GM23338 (cell line): ENCODE measurements around the gene SLC5A6. TPM values are rescaled to one million over a fixed set of nuclear protein-coding genes. Genes with fewer than 3 reads are reported as not detected.

Source experiments
- ATAC-seq: fragments of 200-7000 bp; cut with Tn5 transposase; 3 replicates; pipeline ENCODE4 v1.9.1; 2020
- DNase-seq: peaks from one replicate; pipeline ENCODE4 v3.0.0-alpha.2; 2015; ENCODE audit warnings: low spot score
- H2AFZ ChIP-seq: fragments of 200-600 bp; sonication (generic); 2 replicates; pipeline ENCODE4 v1.8.0; 2016; ENCODE audit warnings: antibody characterized with exemption, mild to moderate bottlenecking, moderate library complexity
- H3F3A ChIP-seq: fragments of 200-600 bp; sonication (generic); replicated peaks from 2 replicates; pipeline ENCODE4 v1.8.0; 2017; ENCODE audit warnings: antibody characterized with exemption, mixed run types, low read depth
- H3K27ac ChIP-seq: fragments of 200-600 bp; sonication (generic); 2 replicates; pipeline ENCODE4 v1.6.1; 2016; ENCODE audit warnings: low read depth
- H3K27me3 ChIP-seq: fragments of 200-600 bp; sonication (generic); 2 replicates; pipeline ENCODE4 v1.8.0; 2016; ENCODE audit warnings: mild to moderate bottlenecking, mixed run types, moderate library complexity; ENCODE audit not compliant: insufficient read depth
- H3K36me3 ChIP-seq: fragments of 200-600 bp; sonication (generic); 2 replicates; pipeline ENCODE4 v1.8.0; 2016; ENCODE audit warnings: mild to moderate bottlenecking; ENCODE audit not compliant: insufficient read depth
- H3K4me1 ChIP-seq: fragments of 200-600 bp; sonication (generic); 2 replicates; pipeline ENCODE4 v1.8.0; 2016; ENCODE audit warnings: mild to moderate bottlenecking, moderate library complexity; ENCODE audit not compliant: insufficient read depth
- H3K4me2 ChIP-seq: fragments of 200-600 bp; sonication (generic); 2 replicates; pipeline ENCODE4 v1.7.1; 2017; ENCODE audit warnings: mixed run types
- H3K4me3 ChIP-seq: fragments of 200-600 bp; sonication (generic); 2 replicates; pipeline ENCODE4 v1.6.1; 2016; ENCODE audit warnings: mixed run types
- H3K79me2 ChIP-seq: fragments of 200-600 bp; sonication (generic); replicated peaks from 2 replicates; pipeline ENCODE4 v1.8.0; 2017; ENCODE audit warnings: mild to moderate bottlenecking; ENCODE audit not compliant: insufficient read depth
- H3K9me2 ChIP-seq: fragments of 200-600 bp; sonication (generic); 2 replicates; pipeline ENCODE4 v1.8.0; 2017; ENCODE audit not compliant: insufficient read depth
- H4K20me1 ChIP-seq: fragments of 200-600 bp; sonication (generic); replicated peaks from 2 replicates; pipeline ENCODE4 v1.8.0; 2017; ENCODE audit warnings: mild to moderate bottlenecking; ENCODE audit not compliant: insufficient read depth
- H3K27ac Mint-ChIP-seq: 2 replicates; pipeline ENCODE4 v1.8.0; 2020; ENCODE audit warnings: inconsistent platforms, mild to moderate bottlenecking, moderate library complexity, mixed read lengths
- H3K27me3 Mint-ChIP-seq: 3 replicates; pipeline ENCODE4 v1.8.0; 2022; ENCODE audit warnings: low read depth, mild to moderate bottlenecking, moderate library complexity, mixed read lengths, inconsistent platforms; ENCODE audit not compliant: insufficient read depth, poor library complexity
- H3K36me3 Mint-ChIP-seq: 3 replicates; pipeline ENCODE4 v1.8.0; 2021; ENCODE audit warnings: low read depth, mild to moderate bottlenecking, inconsistent platforms, moderate library complexity, mixed read lengths
- H3K4me1 Mint-ChIP-seq: 3 replicates; pipeline ENCODE4 v1.8.0; 2020; ENCODE audit warnings: mild to moderate bottlenecking, inconsistent platforms, mixed read lengths
- H3K4me3 Mint-ChIP-seq: 3 replicates; pipeline ENCODE4 v1.8.0; 2021; ENCODE audit warnings: moderate library complexity, mild to moderate bottlenecking, inconsistent platforms, mixed read lengths
- H3K9me3 Mint-ChIP-seq: 3 replicates; pipeline ENCODE4 v1.8.0; 2020; ENCODE audit warnings: moderate library complexity, mild to moderate bottlenecking, inconsistent platforms, mixed read lengths
- CREB1 ChIP-seq: fragments of 250-450 bp; sonication (Bioruptor Pico); IDR thresholded peaks from 2 replicates; pipeline ENCODE4 v1.5.0; 2020; ENCODE audit warnings: low read depth, mild to moderate bottlenecking, moderate library complexity
- EZH2 ChIP-seq: fragments of 200-600 bp; sonication (generic); IDR thresholded peaks from one replicate; pipeline ENCODE4 v1.8.0; 2017; ENCODE audit warnings: antibody characterized with exemption, mild to moderate bottlenecking, low read depth; ENCODE audit not compliant: unreplicated experiment
- EZH2phosphoT487 ChIP-seq: fragments of 200-600 bp; sonication (generic); IDR thresholded peaks from one replicate; pipeline ENCODE4 v1.8.1; 2018; ENCODE audit warnings: antibody characterized with exemption; ENCODE audit not compliant: unreplicated experiment
- NANOG ChIP-seq: IDR thresholded peaks from 2 replicates; pipeline ENCODE4 v1.6.1; 2016; ENCODE audit warnings: antibody characterized with exemption, borderline replicate concordance
- POLR2AphosphoS5 ChIP-seq: IDR thresholded peaks from 2 replicates; pipeline ENCODE4 v1.6.1; 2016; ENCODE audit warnings: antibody characterized with exemption, low read depth
- ZNF331 ChIP-seq: fragments of 250-450 bp; sonication (Bioruptor Pico); IDR thresholded peaks from 2 replicates; pipeline ENCODE4 v1.5.0; 2020; ENCODE audit warnings: low read depth, mild to moderate bottlenecking, moderate library complexity
- ZNF462 ChIP-seq: fragments of 250-450 bp; sonication (Bioruptor Pico); IDR thresholded peaks from 2 replicates; pipeline ENCODE4 v1.5.0; 2020; ENCODE audit warnings: mild to moderate bottlenecking, moderate library complexity
- polyA plus RNA-seq: library from polyadenylated mRNA; unstranded; fragments of >200 nt; fragmentation: Nextera tagmentation; extraction: Ambion mirVana; gene quantifications from 2 replicates; pipeline ENCODE4 v1.2.1, GENCODE V29; 2016
- total RNA-seq: library from RNA; depleted of rRNA; stranded (reverse); fragments of >200 nt; shearing (Covaris generic); gene quantifications from 2 replicates; pipeline ENCODE4 v1.2.3, GENCODE V29; 2014

Gene SLC5A6
- total and polyA plus RNA-seq, 2 experiments from 2014 or later: 44.3 to 153 TPM

GRCh38 chr2:27182346-27182745, 29.7 kb downstream of the SLC5A6 start (continued):
- no peak for TF ChIP-seq ZNF462 (CRISPR knock-in tag)
- TF ChIP-seq CREB1: no peak
- no peak for TF ChIP-seq NANOG
- no peak for TF ChIP-seq EZH2
- no peak for TF ChIP-seq ZNF331 (CRISPR knock-in tag)
- TF ChIP-seq POLR2AphosphoS5: no peak
- TF ChIP-seq EZH2phosphoT487: no peak

DNA sequence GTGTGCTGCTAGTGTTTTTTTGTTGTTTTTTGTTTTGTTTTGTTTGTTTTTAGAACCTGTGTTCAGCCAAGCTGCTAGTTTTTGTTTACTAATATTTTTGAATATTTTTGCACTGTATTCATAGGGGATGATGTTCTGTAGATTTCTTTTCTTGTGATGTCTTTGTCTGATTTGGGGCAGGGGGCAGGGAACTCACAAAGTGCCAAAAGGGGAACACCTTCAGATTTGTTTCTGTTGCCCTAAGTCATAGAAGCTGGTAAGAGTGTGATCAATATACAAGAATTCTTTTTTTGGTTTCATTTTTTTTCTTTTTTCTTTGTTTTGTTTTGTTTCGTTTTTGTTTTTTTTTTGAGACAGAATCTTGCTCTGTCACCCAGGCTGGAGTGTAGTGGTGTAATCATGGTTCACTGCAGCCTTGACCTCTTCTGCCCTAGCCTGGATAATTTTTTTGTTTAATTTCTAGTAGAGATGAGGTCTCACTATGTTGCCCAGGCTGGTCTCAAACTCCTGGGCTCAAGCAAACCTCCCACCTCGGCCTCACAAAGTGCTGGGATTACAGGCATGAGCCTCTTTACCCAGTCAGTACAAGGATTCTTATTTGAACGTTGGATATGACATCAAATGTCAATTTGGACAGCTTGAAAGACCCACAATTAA, 32.6 kb downstream of the SLC5A6 start:
- H3K4me2 ChIP-seq: no peak overlapping the region
- no peaks in the 10 kb centered on the region for H3K9me2 ChIP-seq
- no peaks in the 10 kb centered on the region for H3K79me2 ChIP-seq
- TF ChIP-seq EZH2 (no peak), ZNF462 (CRISPR knock-in tag) (no peak), POLR2AphosphoS5 (no peak)
- Mint-ChIP-seq H3K36me3 (no peaks in the 10 kb centered on the region), H3K4me3 (no peak overlapping the region), H3K27me3 (no peaks in the 10 kb centered on the region), H3K27ac (no peak overlapping the region), H3K9me3 (no peaks in the 10 kb centered on the region), H3K4me1 (peaks cover 3% of the 10 kb centered on the region; the same call in 1 of the 3 replicates)
- H3K27me3 ChIP-seq: no peaks in the 10 kb centered on the region
- no peaks in the 10 kb centered on the region for H3K36me3 ChIP-seq
- H3F3A ChIP-seq: no peaks in the 10 kb centered on the region
- no peaks in the 10 kb centered on the region for H3K4me1 ChIP-seq
- ATAC-seq (no peak), DNase-seq (no peak)
- H3K27ac ChIP-seq: no peak overlapping the region
- no peak overlapping the region for H2AFZ ChIP-seq
- no peak overlapping the region for H3K4me3 ChIP-seq
- H4K20me1 ChIP-seq: no peaks in the 10 kb centered on the region
